GM18507 (cell line): ENCODE measurements around the gene UBTF.
A peak's percentile ranks its signal among the peaks of the same experiment; 100 is the strongest.

Source experiments
- DNase-seq: peaks from one replicate; pipeline ENCODE4 v3.0.0; 2011; ENCODE audit warnings: low read depth; ENCODE audit not compliant: insufficient read length; ENCODE audit errors: extremely low spot score
- FAIRE-seq: peaks from 2 replicates; lab custom pipeline; 2011; peaks lifted over from hg19 to GRCh38; lab: Jason Lieb, UNC

UBTF gene

DNA sequence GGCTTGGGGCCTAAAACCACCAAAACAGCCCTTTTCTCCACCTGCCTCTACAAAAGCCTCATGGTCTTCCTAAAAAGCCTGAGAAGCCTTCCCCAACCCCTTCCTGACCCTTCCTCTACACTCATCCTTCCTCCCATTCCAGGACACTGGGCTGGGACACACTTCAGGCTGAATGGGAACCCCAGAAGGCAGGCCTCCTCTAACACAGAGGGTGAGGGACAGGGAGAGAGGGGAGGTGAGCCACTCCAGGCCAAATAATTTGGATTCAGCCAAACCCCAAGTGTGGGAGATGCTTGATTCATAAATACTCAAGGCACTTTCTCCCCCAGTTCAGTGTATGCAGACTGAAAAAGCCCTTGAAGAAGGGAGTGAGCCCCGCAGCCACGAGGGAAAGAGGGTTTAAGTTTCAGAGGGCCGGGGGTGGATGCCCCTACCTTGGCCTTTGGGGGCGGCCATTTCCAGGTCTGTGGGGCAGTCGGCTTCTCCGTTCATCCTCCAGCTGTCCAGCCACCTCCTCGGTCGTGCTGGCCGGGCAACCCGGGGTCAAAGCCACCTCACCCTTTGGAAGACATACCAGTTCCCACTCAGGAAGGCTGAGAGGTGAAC is 1.6 kb downstream of the UBTF start:
- no peak for DNase-seq
- no peak for FAIRE-seq

DNA sequence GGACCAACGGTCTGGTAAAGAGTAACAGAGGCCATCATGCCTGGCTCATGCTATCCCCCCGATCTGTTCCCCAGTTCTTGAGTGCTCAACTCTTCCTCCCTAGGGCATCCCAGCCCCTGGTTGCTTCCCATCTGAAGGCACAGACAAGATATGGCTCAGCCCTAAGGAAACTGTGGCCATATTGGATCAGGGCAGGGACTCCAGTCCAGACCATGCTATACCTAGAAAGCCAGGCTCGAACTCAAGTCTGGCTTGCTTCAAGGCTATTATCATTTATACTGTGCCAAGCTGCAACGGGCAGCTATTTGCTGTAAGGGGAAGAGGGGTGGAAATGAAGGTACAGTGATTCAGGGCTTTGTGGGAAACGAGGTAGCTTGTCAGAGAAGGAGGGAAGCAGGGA is 2.8 kb downstream of the UBTF start:
- FAIRE-seq (no peak), DNase-seq (no peak)

DNA sequence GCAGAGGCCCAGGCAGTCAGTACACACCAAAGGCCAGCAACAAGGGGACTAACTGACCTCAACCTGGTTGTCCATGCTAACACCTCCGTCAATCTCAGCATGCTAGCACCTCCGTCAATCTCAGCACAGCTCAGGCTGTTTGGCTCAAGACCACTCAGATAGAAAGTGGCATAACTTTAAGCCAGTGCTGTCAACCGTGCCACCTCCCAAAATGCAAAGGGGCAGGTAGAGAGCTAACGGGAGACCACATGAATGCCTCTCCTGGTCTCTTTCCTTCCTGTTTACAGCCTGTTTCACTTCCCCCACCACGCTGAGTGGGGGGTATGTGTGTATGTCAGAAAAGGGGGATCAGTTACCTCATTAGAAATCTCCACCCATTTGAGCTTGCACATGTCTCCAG is 3.3 kb downstream of the UBTF start:
- DNase-seq (no peak), FAIRE-seq (peak; percentile 90)

DNA sequence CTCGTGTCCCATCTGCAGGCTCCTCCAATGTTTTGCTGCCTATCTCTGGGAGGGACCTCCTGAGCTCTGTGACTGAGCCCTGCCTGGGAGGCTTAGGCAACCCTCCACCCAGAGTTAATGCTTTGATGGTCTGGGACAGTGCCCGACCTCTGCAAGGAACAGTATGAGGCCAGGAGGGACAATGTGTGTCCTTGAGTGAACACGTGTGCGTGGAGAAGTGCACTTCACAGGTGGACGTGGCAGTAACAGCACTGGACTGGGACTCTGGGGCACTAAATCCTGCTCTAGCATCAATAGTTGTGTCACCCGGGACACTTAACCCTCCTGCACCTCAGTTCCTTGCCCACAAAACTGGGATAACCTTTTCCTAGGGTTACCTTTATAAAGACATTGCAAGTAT is 4.6 kb downstream of the UBTF start:
- FAIRE-seq (no peak), DNase-seq (no peak)

DNA sequence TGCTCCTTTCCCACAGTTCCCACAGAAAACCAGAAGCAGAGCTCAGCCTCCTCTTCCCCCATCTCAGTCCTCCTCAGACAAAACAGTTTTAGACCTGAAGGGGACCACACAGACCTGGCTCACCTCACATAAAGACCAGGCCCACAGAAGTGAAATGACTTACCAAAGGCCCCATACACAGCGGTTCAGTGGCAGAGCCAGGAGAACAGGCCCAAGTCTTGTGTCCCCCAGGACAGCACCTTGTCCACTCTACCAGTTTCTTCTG is 5.3 kb downstream of the UBTF start:
- FAIRE-seq (no peak), DNase-seq (no peak)

DNA sequence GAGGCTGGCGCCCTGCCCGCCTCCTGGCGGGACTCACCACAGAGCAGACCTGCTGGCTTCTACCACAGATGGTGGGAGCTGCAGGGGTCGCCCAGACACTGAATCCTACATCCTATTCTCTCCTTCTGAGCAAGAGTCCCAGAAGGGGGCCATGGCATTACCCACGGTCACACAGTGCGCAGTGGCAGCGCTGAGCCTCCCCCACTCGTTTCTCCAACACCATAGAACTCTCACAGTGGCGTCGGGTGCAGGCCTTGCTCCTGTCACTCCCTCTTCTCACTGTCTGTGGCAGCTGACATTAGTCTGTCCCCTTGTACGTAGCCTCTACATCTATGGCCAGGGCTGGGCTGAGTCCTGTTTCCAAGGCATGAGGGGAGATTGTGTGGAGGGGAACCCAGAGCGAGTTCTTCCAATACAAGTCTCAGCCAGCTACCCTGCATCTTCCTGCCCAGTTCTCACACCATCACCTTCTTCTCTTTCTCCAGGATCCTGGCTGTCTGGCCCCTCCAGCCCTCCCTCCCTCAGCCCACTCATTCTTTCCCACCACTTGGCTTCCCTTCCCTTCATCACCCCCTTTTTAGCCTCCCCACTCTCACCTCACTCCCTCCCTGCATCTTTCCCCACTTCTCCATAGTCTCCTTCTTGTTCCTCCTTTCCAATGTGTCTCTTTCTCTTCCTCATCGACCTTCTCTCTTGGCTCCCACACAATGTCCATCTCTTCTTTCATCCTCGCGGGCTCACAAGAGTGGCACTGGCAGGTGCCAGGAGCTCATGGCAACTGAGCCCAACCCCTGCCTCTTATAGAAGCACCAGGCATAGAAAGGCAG is 5.9 kb downstream of the UBTF start:
- DNase-seq: no peak
- FAIRE-seq: no peak

DNA sequence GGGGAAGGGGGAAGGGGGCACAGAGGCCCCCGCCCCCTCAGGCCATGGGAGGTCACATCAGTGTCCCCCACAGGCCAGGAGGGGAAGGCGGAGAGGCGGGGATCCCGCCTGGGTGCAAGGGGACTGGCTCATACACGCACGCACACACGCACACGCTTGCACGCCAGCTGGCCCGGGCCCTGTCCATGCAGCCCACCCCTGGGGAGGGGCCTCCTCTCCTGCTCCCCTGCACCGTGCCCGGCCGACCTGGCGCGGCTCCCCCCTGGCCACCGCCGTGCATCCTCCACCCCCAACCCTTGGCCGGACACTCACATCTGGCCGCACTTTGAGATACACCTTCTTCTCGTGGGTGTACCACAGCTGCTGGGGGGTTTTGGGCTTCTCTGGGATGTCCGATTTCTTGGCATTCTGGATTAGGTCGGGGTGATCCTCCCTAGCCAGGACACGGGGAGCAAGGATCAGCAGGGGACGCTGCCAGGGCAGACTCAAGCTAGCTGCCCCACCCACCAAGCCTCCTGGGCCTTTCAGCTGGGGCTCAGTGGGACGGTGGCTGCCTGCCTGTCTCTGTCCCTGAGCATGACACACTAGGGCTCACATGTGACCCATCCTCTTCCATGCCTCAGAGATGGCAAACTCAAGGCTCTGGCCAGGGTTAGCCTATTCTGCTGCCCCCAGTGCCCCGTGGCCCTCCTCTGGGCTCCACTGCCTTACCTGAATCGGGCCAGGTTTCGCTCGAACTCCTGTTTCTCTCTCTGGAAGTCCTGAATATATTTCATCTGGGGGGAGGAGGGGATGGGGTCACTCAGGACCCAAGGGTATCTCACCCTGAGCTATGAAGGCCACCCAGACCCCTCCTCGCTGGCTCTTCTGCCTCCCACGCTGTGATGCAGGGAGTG is 6.7 kb downstream of the UBTF start:
- FAIRE-seq: no peak
- no peak for DNase-seq

DNA sequence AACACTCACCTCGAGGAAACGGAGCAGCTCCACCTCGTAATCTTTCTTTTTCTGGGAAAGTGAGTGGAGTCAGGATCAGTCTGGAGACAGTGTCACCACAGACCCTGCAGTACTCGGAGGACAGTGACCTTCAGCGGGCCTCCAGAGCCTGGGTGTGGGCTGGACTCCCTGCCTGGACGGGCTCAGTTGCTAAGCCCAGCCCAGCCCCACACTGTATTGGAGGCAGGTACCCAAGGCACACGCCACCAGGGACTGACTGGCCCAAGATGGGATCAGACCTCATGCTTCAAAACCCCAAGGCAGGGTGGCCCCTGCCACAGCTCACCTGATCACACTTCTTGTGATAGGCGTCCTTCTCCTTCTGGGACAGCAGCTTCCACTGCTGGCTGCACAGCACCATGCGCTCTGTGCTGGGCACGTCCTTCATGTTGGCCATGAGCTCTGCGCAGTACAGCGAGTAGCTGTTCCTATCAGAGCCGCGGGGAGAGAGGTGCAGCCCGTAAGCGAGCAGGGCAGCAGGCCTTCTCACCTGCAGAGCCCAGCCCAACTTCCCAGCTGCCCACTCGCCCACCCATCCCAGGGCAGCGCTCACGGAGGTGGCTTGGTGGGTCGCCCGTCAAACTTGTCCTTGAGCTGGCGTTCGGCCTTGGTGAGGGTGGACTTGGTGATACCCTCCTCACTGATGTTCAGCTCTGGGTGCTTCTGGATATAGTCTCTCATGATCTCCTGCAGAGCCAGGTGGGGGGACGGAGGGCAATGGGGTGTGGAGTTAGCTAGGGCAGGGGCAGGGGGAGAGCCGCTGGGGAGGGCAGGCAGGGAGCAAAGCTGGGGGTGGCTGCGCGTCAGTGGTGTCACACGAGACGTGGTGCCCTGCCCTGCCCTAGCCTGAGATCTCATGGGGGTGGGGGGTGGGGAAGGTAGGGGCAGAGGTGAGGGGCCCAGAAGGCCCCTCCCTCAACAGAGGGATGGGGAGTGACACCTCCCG is 7.9 kb downstream of the UBTF start:
- no peak for FAIRE-seq
- DNase-seq: no peak

DNA sequence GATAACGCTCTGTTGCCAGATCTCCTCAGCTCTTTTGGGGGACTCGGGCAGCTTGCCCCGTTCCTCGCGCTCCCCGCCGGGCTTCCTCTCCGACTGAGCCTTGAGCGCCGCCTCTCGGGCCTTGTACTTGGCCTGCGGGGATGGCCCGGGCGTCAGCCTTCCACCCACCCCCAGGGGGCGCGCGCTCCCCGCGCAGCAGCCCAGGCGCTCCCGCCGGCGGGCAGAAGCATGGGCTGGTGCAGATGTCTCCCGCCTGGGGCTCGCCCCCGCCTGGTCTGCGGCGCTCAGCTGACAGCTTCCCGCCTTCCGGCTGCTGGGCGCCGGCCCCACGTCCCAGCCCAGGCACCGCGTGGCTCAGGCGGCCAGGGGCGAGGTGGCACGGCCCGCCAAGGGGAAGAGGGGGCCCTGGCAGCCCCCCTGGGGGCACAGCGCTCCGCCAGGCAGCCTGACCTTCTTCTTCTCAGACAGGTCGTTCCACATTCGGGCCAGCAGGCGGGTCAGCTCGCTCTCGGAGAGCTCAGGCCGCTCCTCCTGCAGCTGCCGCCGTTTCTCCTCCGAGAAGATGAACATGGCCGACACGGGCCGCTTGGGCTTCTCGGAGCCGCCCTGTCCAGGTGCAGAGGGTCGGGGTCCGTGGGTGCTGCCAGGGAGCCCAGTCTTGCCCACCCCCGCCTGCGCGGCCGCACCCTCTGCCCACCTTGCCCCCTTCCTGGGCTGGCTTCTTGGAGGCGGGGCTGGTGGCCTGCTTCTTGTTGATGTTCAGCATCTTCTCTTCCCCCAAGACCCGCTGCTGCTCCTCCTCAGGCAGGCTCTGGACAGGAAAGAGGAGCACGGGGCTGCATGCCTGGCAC is 8.9 kb downstream of the UBTF start:
- DNase-seq: peak; percentile 86
- FAIRE-seq: peak; percentile 93

DNA sequence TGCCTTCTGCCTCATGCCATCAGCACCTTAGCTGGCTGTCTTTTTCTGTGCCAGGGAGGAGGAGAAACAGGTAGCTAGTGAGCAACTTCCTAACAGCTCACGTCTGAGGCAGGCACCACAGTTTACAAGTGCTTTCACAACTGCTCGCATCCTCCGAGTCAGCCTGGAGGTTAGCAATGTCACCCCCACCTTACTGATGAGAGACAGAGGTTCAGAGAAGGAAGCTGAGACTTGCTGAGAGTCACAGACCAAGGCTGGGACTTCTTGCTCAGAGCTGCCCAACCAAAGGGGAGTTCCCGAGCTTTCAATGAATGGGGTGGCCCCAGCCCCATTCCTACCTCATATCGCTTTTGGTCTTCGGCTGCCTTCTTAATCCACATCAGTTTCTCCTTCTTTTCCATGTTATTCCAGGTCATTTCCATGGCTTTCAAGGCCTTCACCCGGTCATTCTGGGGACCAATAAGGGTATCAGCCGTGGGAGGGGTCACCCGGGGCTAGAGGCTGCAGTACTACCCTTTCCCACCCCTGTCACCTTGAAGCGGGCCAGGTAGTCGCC is 9.6 kb downstream of the UBTF start:
- no peak for FAIRE-seq

DNA sequence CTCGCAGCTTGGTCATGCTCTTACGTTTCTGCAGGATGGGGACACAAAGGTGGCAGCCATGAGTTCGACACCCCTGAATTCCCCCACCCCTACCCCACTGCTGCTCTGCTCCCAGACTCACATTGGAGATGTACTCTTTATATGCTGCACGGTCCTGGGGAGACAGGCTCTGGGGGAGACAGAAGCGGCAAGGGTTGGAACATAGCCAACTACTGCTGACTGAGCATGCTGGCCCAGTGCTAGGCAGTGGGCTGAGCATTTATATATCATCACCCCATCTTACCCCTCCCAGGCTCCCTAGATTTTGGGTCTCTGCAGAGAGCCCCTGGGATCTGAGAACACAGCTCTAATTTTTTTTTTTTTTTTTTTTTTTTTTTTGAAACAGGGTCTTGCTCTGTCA is 11.7 kb downstream of the UBTF start:
- FAIRE-seq: no peak
- DNase-seq: no peak

More for the DNA sequence above, 9.6 kb downstream of the UBTF start:
- no peak for DNase-seq

DNA sequence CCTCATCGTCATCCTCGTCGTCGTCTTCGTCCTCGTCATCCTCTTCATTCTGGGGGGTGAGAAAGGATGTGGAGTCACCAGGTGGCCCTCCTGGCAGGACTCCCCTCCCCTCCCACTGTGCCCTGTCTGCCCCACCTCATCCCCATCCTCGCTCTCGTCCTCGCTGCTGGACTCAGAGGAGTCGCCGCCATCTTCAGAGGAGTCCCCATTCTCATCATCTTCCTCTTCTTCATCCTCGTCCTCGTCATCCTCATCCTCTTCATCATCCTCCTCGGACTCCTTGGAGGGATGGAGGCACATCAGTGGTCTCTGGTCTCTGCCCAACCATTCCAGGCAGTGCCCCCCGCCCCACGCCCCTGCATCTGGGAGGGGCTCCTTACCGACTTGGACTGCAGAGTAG is 12.2 kb downstream of the UBTF start:
- no peak for FAIRE-seq
- DNase-seq: no peak

DNA sequence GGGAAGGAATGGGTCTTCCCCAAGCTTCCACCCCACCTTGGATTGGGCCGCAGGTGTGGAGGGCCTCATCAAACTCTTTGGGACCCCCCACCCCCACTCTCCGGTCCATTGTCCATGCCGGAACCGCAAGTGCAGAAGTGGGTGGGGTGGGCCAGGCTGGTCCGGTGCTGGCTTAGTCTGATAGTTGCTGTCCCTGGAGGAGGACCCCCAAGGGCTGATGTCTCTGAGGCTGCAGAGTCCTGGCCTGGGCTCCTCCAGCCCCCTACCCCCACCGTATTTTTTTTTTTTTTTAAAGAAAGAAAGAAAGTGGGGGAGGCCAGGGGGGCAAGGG is 12.7 kb downstream of the UBTF start:
- DNase-seq (no peak), FAIRE-seq (no peak)

DNA sequence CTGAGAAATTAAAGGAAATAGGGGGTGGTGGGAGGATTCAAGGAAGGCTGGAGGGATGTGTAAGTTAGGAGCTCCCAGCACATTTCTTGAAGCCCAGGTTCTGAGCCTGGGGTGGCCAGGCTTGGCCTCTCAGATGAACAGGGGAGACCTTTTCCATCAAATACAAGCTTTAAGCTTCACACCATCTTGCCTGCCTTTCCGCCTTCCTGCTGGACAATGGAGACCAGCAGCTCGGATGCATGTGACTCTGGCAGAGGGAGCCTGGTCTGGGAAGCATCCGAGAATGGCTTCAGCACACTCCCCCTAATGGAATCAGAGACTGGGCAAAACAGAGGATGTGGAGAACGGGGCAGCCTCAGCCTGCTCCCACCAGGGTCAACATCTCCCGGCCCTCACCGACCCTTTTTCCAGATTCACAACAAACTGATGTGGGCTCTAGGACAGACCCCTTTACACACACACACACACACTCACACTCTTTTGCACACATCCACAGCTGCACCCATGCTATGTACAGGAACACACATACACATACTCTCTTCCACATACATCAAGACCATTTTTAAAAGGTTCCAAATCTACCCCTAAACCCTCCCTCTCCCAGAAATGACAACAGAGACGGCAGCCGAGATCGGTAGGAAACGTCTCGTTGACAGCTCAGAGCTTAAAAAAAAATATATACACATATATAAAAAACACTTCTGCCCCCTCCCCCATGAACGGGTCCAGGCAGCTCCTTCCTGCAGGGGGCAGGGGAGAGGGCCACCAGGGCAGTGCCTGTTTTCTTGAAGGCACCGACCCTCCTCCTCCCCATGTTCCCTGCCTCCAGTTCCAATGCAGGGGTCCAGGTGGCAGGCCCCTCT is 13.3 kb downstream of the UBTF start:
- no peak for DNase-seq
- no peak for FAIRE-seq

DNA sequence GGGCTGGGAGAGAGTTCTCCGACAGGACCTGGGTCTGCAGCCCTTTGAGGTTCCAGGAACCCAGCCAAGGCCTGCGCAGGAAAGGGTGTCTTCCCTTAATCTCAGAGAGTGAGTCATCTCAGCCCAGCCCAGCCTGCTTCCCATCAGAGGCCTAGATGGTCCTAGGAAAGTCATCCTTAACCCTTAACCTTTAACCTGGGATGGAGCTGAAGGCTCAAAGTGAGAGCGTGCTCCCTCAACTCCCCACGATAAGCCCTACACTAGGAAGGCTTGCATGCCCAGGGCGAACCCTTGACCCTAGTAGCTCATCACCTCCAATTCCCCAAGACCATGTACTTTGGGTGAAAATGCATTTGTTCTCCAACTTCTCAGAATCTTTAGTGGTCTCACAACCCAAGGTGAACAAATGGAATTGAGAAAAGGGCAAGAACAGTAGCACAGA is 15.0 kb downstream of the UBTF start:
- DNase-seq (no peak), FAIRE-seq (no peak)

DNA sequence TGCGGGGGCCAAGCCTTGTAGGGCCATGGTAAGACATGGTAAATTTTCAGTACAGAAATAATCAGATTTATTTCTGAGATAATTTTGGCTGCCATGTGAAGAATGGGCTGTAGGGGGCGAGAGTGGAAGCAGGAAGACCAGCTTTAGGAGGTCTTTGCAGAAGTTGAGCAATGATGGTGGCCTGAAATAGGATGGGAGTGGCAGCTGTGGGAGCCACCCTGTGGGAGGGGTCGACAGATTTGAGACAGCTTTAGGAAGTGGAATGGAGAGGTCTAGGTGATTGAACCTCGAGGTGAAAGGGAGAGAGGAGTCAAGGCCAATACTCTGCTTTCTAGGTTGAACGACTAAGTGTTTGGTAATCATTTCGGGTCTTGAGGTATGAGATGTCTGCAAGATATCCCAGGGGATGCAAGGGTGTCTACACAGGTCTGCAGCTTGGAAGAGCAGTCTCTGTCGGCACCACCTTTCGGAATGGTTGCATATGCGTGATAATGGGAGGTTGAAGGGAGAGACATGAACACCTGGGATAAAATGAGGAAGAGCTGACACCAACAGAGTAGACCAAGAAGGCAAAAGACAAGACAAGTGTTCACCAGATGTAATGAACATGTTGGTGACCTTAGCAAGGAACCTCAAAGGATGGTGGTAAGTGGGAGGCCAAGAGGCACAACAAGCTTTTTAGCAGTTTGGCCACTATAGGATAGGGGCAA is 15.6 kb downstream of the UBTF start:
- FAIRE-seq: peak; percentile 82

DNA sequence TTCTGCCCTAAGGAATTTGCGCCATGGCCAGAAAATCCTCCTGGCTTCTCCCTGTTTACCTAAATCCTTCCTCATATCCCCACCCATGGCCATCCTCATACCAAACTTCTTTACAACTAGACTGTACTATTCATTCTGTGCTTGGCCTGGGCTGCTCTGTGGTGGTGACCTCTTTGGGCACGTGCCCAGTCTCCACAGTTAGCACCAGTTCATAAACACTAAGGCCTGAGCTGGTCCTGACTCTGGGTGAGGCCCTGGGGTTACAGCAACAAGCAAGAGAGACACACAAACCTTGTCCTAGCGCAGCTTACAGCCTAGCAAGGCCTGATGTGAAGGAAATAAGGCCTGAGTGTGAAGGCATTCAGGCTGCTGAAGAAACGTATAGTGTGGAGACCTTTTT is 16.7 kb downstream of the UBTF start:
- DNase-seq (no peak), FAIRE-seq (no peak)

More for the DNA sequence above, 15.6 kb downstream of the UBTF start:
- DNase-seq: no peak
